Neural cell (in vitro differentiated cells): ENCODE data around the gene FAM163A. TPM values are rescaled to one million over a fixed set of nuclear protein-coding genes. Genes with fewer than 3 reads are reported as not detected.

Experiments used
- H2AFZ ChIP-seq: fragments of 200-600, 300-800 bp; sonication (generic), shearing (Covaris generic); 2 replicates; pipeline ENCODE4 v1.6.0; 2014; ENCODE audit warnings: low read depth, mild to moderate bottlenecking, antibody characterized with exemption, low read length, moderate library complexity
- H3F3A ChIP-seq: fragments of 200-600 bp; shearing (Covaris generic); 2 replicates; pipeline ENCODE4 v1.6.1; 2016; ENCODE audit warnings: mild to moderate bottlenecking, moderate library complexity, mixed read lengths, antibody characterized with exemption, low read length; ENCODE audit not compliant: insufficient read depth, poor library complexity, severe bottlenecking
- H3K27ac ChIP-seq: fragments of 200-600, 300-800 bp; sonication (generic), shearing (Covaris generic); 2 replicates; pipeline ENCODE4 v1.5.1; 2014; ENCODE audit warnings: mild to moderate bottlenecking, low read length, moderate library complexity
- H3K27me3 ChIP-seq: fragments of 300-800, 200-600 bp; sonication (generic), shearing (Covaris generic); 2 replicates; pipeline ENCODE4 v1.6.0; 2014; ENCODE audit warnings: mild to moderate bottlenecking, low read depth, low read length, moderate library complexity; ENCODE audit not compliant: insufficient read depth
- H3K36me3 ChIP-seq: fragments of 300-800, 200-600 bp; sonication (generic), shearing (Covaris generic); 2 replicates; pipeline ENCODE4 v1.5.1; 2014; ENCODE audit warnings: mild to moderate bottlenecking, antibody characterized with exemption, low read length, moderate library complexity; ENCODE audit not compliant: insufficient read depth
- H3K4me2 ChIP-seq: fragments of 300-800, 200-600 bp; sonication (generic), shearing (Covaris generic); 2 replicates; pipeline ENCODE4 v1.6.0; 2014; ENCODE audit warnings: mild to moderate bottlenecking, low read length
- H3K4me3 ChIP-seq: fragments of 300-800, 200-600 bp; sonication (generic), shearing (Covaris generic); 2 replicates; pipeline ENCODE4 v1.5.1; 2014; ENCODE audit warnings: mild to moderate bottlenecking, low read length, moderate library complexity
- H3K79me2 ChIP-seq: fragments of 200-600 bp; shearing (Covaris generic); replicated peaks from 2 replicates; pipeline ENCODE4 v1.6.0; 2014; ENCODE audit warnings: mild to moderate bottlenecking, low read length, moderate library complexity; ENCODE audit not compliant: insufficient read depth
- H3K9ac ChIP-seq: fragments of 300-800, 200-600 bp; sonication (generic), shearing (Covaris generic); 2 replicates; pipeline ENCODE4 v1.6.1; 2016; ENCODE audit warnings: mild to moderate bottlenecking, low read length, mixed read lengths
- H3K9me2 ChIP-seq: fragments of 200-600 bp; shearing (Covaris generic); 2 replicates; pipeline ENCODE4 v1.6.1; 2016; ENCODE audit warnings: mild to moderate bottlenecking, low read length, mixed read lengths; ENCODE audit not compliant: insufficient read depth
- H3K9me3 ChIP-seq: fragments of 200-600, 300-800 bp; sonication (generic), shearing (Covaris generic); 2 replicates; pipeline ENCODE4 v1.6.1; 2016; ENCODE audit warnings: mild to moderate bottlenecking, mixed run types, low read length, moderate library complexity, mixed read lengths
- H4K20me1 ChIP-seq: fragments of 200-600 bp; shearing (Covaris generic); 2 replicates; pipeline ENCODE4 v1.6.1; 2016; ENCODE audit warnings: mild to moderate bottlenecking, mixed run types; ENCODE audit not compliant: insufficient read depth
- EP300 ChIP-seq: fragments of 450-650 bp; conservative IDR thresholded peaks from 2 replicates; pipeline ENCODE4 v1.6.1; 2014; ENCODE audit warnings: antibody characterized with exemption, mild to moderate bottlenecking, moderate library complexity; ENCODE audit not compliant: poor library complexity, severe bottlenecking
- EZH2 ChIP-seq: fragments of 200-600, 300-800 bp; shearing (Covaris generic), sonication (generic); IDR thresholded peaks from 2 replicates; pipeline ENCODE4 v1.6.1; 2014; ENCODE audit warnings: antibody characterized with exemption, low read length, borderline replicate concordance, mild to moderate bottlenecking; ENCODE audit not compliant: insufficient read depth, poor library complexity, severe bottlenecking
- MXI1 ChIP-seq: fragments of 450-650 bp; conservative IDR thresholded peaks from 2 replicates; pipeline ENCODE4 v1.6.1; 2014; ENCODE audit warnings: antibody characterized with exemption, mild to moderate bottlenecking; ENCODE audit not compliant: poor library complexity, severe bottlenecking
- POLR2AphosphoS5 ChIP-seq: IDR thresholded peaks from 2 replicates; pipeline ENCODE4 v1.6.1; 2012
- RAD21 ChIP-seq: fragments of 450-650 bp; conservative IDR thresholded peaks from 2 replicates; pipeline ENCODE4 v1.6.1; 2014; ENCODE audit warnings: antibody characterized with exemption, mild to moderate bottlenecking, moderate library complexity
- SMC3 ChIP-seq: fragments of 450-650 bp; conservative IDR thresholded peaks from 2 replicates; pipeline ENCODE4 v1.6.1; 2014; ENCODE audit warnings: antibody characterized with exemption, mild to moderate bottlenecking, moderate library complexity; ENCODE audit not compliant: poor library complexity
- TAF1 ChIP-seq: IDR thresholded peaks from 2 replicates; pipeline ENCODE4 v1.6.1; 2012; ENCODE audit warnings: low read depth
- polyA plus RNA-seq: library from polyadenylated mRNA; depleted of rRNA; stranded (reverse); fragments of >200 nt; gene quantifications from 2 replicates; pipeline ENCODE4 v1.2.3, GENCODE V29; 2014
- TF ChIP-seq, protein P1 (sequence below): fragments of 450-650 bp; IDR thresholded peaks from 2 replicates; pipeline ENCODE4 v1.5.1; 2014; ENCODE audit warnings: antibody characterized with exemption, mild to moderate bottlenecking, moderate library complexity; ENCODE audit not compliant: poor library complexity, severe bottlenecking
- TF ChIP-seq, protein P2 (sequence below): IDR thresholded peaks from 2 replicates; pipeline ENCODE4 v1.6.1; 2012; ENCODE audit warnings: borderline replicate concordance

Gene FAM163A
- polyA plus RNA-seq, 1 donor from 2014 or later: 0.21 TPM

GRCh38 chr1:179731643-179732042 is 11.4 kb upstream of the FAM163A start:
- Histone ChIP-seq H4K20me1 (no peaks in the 10 kb centered on the region), H3K27ac (no peak overlapping the region), H3K9me3 (no peaks in the 10 kb centered on the region), H3K9ac (no peak overlapping the region), H3K27me3 (no peaks in the 10 kb centered on the region), H3F3A (no peaks in the 10 kb centered on the region), H3K36me3 (no peaks in the 10 kb centered on the region), H2AFZ (no peak overlapping the region), H3K4me3 (no peak overlapping the region), H3K4me2 (no peak overlapping the region), H3K79me2 (no peaks in the 10 kb centered on the region), H3K9me2 (no peaks in the 10 kb centered on the region)
- TF ChIP-seq, protein P1, sequence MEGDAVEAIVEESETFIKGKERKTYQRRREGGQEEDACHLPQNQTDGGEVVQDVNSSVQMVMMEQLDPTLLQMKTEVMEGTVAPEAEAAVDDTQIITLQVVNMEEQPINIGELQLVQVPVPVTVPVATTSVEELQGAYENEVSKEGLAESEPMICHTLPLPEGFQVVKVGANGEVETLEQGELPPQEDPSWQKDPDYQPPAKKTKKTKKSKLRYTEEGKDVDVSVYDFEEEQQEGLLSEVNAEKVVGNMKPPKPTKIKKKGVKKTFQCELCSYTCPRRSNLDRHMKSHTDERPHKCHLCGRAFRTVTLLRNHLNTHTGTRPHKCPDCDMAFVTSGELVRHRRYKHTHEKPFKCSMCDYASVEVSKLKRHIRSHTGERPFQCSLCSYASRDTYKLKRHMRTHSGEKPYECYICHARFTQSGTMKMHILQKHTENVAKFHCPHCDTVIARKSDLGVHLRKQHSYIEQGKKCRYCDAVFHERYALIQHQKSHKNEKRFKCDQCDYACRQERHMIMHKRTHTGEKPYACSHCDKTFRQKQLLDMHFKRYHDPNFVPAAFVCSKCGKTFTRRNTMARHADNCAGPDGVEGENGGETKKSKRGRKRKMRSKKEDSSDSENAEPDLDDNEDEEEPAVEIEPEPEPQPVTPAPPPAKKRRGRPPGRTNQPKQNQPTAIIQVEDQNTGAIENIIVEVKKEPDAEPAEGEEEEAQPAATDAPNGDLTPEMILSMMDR: no peak
- no peak for TF ChIP-seq SMC3
- TF ChIP-seq, protein P2, sequence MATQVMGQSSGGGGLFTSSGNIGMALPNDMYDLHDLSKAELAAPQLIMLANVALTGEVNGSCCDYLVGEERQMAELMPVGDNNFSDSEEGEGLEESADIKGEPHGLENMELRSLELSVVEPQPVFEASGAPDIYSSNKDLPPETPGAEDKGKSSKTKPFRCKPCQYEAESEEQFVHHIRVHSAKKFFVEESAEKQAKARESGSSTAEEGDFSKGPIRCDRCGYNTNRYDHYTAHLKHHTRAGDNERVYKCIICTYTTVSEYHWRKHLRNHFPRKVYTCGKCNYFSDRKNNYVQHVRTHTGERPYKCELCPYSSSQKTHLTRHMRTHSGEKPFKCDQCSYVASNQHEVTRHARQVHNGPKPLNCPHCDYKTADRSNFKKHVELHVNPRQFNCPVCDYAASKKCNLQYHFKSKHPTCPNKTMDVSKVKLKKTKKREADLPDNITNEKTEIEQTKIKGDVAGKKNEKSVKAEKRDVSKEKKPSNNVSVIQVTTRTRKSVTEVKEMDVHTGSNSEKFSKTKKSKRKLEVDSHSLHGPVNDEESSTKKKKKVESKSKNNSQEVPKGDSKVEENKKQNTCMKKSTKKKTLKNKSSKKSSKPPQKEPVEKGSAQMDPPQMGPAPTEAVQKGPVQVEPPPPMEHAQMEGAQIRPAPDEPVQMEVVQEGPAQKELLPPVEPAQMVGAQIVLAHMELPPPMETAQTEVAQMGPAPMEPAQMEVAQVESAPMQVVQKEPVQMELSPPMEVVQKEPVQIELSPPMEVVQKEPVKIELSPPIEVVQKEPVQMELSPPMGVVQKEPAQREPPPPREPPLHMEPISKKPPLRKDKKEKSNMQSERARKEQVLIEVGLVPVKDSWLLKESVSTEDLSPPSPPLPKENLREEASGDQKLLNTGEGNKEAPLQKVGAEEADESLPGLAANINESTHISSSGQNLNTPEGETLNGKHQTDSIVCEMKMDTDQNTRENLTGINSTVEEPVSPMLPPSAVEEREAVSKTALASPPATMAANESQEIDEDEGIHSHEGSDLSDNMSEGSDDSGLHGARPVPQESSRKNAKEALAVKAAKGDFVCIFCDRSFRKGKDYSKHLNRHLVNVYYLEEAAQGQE: no peak
- no peak for TF ChIP-seq POLR2AphosphoS5
- TF ChIP-seq TAF1: no peak
- no peak for TF ChIP-seq MXI1
- TF ChIP-seq RAD21: no peak
- TF ChIP-seq EP300: no peak
- TF ChIP-seq EZH2: no peak

GRCh38 chr1:179742291-179742690 is 800 bp upstream of the FAM163A start:
- no peak for TF ChIP-seq MXI1
- TF ChIP-seq TAF1: no peak
- TF ChIP-seq RAD21: no peak
- TF ChIP-seq, protein P2: no peak
- TF ChIP-seq SMC3: no peak
- TF ChIP-seq POLR2AphosphoS5: no peak
- TF ChIP-seq, protein P1: no peak
- TF ChIP-seq EZH2: no peak
- no peak for TF ChIP-seq EP300
- H3K27me3 ChIP-seq: peaks cover 73% of the 10 kb centered on the region
- H3K27ac ChIP-seq: no peak overlapping the region
- H3K4me3 ChIP-seq: peak overlapping the region; percentile 73
- peak overlapping the region; percentile 64 for H3K4me2 ChIP-seq
- H3K9ac ChIP-seq: no peak overlapping the region
- H3K9me3 ChIP-seq: peaks cover 8% of the 10 kb centered on the region
- no peaks in the 10 kb centered on the region for H3F3A ChIP-seq
- H3K79me2 ChIP-seq: no peaks in the 10 kb centered on the region
- no peaks in the 10 kb centered on the region for H3K36me3 ChIP-seq
- no peak overlapping the region for H2AFZ ChIP-seq
- H4K20me1 ChIP-seq: no peaks in the 10 kb centered on the region
- no peaks in the 10 kb centered on the region for H3K9me2 ChIP-seq
